ENCODE results near the gene NOL11.

The NOL11 gene

GRCh38 chr17:67711916-67712315 is 5.8 kb upstream of the NOL11 start:
- TF ChIP-seq ZFX (IDR thresholded peaks at IDR 0.05) = no peak
- no peak for TF ChIP-seq CTCF (conservative IDR thresholded peaks at IDR 0.05)
- H3K27ac ChIP-seq = no peak overlapping the region

- no peak overlapping the region for H3K27ac ChIP-seq
- no peak for TF ChIP-seq CTCF (conservative IDR thresholded peaks at IDR 0.05)
- TF ChIP-seq ZFX (IDR thresholded peaks at IDR 0.05) = no peak
Observed at GRCh38 chr17:67712375-67712774, 5.4 kb upstream of the NOL11 start.

- TF ChIP-seq CTCF (conservative IDR thresholded peaks at IDR 0.05) (no peak), ZFX (IDR thresholded peaks at IDR 0.05) (no peak)
- H3K27ac ChIP-seq = no peak overlapping the region
Observed at GRCh38 chr17:67713169-67713568, 4.6 kb upstream of the NOL11 start.

- peak overlapping the region; percentile 91; the same call in 1 of the 2 replicates for H3K27ac ChIP-seq
- TF ChIP-seq CTCF (conservative IDR thresholded peaks at IDR 0.05) (no peak), ZFX (IDR thresholded peaks at IDR 0.05) (no peak)
Observed at GRCh38 chr17:67716405-67716798, 1.3 kb upstream of the NOL11 start.

GRCh38 chr17:67717192-67717623 is 528 bp upstream of the NOL11 start:
- TF ChIP-seq ZFX (IDR thresholded peaks at IDR 0.05) (no peak), CTCF (conservative IDR thresholded peaks at IDR 0.05) (no peak)
- H3K27ac ChIP-seq = peak overlapping the region; percentile 91

- TF ChIP-seq ZFX (IDR thresholded peaks at IDR 0.05) (0 out of 2 replicates have a peak, but pooled peaks have one; percentile 17), CTCF (conservative IDR thresholded peaks at IDR 0.05) (no peak)
- peak overlapping the region; percentile 91 for H3K27ac ChIP-seq
Observed at GRCh38 chr17:67718325-67718941, 697 bp downstream of the NOL11 start.

GRCh38 chr17:67725373-67725791 is 7.6 kb downstream of the NOL11 start:
- TF ChIP-seq CTCF (conservative IDR thresholded peaks at IDR 0.05) (no peak), ZFX (IDR thresholded peaks at IDR 0.05) (no peak)
- H3K27ac ChIP-seq = no peak overlapping the region
